GM18868 (cell line): ENCODE results near the gene SEC22B.
"Not testable (repeated sequence)": the region's sequence is repeated elsewhere in the genome, so short reads cannot be mapped to it uniquely, and the experiment has no call there.

Experiments
- ATAC-seq: cut with Tn5 transposase; IDR thresholded peaks from one replicate; pipeline ENCODE4 v1.9.1; 2021; ENCODE audit warnings: mild to moderate bottlenecking, moderate library complexity; ENCODE audit not compliant: unreplicated experiment

SEC22B gene

GRCh38 chr1:120149420-120150059 is 26.8 kb downstream of the SEC22B start:
- peak; percentile 63 for ATAC-seq

GRCh38 chr1:120145806-120146205 is 30.5 kb downstream of the SEC22B start:
- not testable (repeated sequence) for ATAC-seq

GRCh38 chr1:120144626-120145025 is 31.7 kb downstream of the SEC22B start:
- ATAC-seq = not testable (repeated sequence)

DNA sequence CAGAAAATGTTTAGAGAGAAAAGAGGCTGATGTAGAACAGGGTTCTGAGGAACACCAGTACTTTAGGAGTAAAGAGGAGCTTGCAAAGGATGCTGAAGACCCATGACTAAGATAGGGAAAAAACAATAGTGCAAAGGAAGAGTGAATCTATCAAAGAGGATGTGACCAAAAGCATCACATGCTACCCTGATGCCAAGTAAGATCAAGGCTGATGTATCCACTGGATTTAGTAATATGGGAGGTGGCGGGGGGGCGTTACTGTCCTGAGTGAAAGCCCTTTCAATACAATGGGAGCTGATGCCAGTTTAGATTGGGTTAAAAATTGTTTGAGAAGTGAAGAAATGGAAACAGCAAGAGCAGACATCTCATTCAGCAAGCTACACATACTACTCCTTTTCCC is 32.2 kb downstream of the SEC22B start:
- ATAC-seq = not testable (repeated sequence)

- ATAC-seq = not testable (repeated sequence)
Observed at GRCh38 chr1:120143334-120143733, 33.0 kb downstream of the SEC22B start.

DNA sequence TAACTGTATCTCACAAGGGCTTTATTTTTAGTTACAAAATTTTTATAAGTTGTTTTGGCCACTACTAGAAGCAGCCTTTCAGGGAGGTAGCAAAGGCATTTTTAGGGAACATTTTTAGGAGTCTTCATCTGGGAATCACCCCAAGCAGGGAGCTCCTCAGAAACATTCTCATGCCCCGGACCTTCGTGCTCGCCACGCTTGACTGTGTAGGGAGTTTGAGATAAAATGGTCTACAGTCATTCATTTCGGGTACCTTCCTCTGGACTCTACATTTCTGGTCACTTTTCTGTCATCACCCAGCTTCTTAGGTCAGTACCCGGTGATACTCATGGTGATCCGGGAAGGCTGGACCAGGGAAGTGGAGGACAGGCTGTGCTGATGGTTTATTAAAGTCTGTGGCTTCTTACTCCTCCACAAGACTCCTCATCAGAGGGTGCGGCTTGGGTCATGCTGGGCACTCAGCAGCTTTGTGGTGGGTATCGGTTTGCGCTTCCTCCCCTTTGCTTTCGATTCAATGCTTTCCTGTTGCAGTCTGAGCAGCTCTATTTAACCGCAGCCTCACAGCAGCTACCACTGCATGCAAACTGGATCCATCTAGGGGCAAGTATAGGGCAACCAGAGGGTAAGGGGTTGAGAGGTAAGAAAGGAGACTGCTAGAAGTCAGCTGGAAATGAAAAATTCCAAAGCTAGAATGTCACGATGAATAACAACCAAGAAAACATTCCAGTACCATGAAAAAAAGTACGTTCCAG is 33.6 kb downstream of the SEC22B start:
- ATAC-seq = peak; percentile 99

DNA sequence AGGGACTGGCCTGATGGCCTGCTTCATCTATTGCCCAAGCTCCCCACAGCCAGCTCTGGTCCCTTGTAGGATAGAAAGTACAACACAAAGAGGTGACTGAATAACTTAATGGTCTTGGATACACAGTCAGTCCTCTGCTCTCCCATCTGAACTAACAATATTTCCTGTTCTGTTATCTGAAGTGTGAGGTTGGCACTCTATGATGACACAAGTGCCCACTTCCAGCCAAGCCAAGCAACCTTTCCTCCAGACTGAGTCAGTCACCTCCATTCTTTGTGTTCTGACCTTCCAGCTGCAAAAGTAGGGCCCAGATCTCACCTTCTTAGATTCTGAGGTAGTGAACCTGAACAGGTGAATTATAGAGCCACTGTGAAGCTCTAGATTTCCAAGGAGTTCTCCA is 34.5 kb downstream of the SEC22B start:
- not testable (repeated sequence) for ATAC-seq

DNA sequence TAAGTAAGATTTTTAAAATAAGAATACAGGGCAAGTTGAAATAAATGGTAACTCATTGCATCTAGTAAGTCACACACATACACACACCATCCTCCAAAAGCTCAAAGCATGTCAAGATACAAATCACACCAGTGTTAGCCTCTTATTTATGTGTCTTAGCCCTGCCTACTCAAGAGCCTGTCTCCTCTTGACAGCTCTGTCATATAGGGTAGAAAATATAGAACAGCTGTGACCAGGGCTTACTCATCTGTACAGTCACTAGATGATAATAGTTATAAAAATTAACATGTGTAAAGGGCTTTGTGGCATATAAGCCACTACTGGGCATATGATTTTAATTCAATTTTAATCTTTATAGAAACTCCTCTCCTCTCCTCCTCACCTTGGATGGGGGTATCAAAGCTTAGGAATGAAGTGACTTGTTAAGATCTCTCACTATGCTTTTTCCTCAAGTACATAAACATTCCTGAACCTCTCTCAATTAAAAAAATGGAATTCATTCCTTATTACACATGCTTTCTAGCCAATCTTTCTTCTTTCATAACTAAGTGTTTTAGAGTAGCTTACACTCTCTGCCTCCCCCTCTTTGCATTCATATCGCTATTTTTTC is 35.6 kb downstream of the SEC22B start:
- not testable (repeated sequence) for ATAC-seq

DNA sequence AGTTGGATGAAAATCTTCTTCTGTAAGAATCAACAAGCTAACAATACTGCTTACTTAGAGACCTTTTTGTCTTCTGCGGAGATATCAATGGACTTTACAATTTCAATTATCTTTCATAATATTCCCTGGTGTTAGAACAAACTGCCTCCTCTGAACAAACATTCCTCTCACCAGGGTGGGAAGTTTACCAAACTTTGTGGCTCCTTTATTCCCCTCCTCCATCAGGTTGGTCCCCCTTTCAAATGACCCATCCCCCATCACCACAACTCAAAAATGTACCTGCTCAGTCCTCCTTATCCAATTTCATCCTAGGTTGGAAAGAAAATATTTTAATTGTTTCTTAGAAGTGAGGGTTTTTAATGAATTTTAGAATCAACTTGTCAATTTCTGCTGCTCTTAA is 40.2 kb downstream of the SEC22B start:
- not testable (repeated sequence) for ATAC-seq

DNA sequence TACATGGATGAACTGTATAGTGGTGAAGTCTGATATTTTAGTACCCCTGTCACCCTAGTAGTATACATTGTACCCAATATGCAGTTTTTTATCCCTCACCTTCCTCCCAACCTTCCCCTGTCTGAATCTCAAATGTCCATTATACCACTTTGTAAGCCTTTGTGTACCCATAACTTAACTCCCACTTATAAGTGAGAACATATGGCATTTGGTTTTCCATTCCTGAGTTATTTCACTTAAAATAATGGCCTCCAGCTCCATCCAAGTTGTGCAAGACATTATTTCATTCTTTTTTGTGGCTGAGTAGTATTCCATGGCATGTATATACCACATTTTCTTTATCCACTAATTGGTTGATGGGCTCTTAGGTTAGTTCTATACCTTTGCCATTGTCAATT is 42.4 kb downstream of the SEC22B start:
- ATAC-seq = not testable (repeated sequence)

DNA sequence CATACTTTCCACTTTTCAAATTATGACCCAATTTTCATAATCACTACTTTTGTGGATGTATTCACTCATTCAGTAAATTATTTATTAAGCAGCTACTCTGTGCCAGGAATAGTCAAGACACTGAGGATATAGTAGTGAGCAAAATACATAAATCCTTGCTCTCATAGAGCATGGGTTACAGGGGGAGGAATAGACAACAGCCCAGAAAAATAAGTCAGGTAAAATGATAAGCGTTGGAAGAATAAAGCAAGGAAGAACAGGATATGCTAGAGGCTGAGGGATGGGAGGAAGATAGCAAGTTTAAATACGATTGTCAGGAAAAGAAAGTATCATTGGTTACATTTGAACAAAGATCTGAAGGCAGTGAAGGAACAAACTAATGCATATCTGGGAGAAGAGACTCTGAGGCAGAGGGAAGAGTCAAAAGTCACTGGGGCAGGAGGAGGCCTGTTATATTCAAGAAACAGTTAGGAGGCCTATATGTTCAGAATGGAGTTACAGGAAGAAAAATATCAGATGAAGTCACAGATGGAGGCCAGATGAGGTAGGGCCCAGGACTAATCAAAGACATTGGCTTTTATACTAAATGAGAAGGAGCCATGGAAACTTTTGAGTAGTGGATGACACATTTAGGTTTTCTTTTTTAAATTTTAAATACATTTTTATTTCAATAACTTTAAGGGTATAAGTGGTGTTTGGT is 42.9 kb downstream of the SEC22B start:
- no peak for ATAC-seq

DNA sequence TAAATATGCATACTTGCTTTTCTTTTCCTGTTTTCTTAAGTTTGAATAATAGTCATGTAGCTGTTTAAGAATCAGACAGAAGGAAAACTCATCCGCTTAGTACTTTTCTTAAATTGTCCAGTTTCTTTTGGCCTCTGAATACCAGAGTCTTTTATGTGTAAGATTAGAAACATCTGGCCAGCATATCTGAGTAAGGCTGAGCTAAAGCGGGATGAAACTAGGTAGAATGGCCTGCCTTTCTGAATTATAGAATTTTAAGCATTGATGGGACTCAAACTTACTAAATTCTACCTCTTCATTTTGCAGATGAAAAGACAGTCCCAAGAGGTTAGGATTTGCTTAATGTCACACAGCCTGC is 43.9 kb downstream of the SEC22B start:
- ATAC-seq = not testable (repeated sequence)

GRCh38 chr1:120131611-120132405 is 44.5 kb downstream of the SEC22B start:
- peak; percentile 74 for ATAC-seq

GRCh38 chr1:120127921-120128320 is 48.4 kb downstream of the SEC22B start:
- ATAC-seq = not testable (repeated sequence)

DNA sequence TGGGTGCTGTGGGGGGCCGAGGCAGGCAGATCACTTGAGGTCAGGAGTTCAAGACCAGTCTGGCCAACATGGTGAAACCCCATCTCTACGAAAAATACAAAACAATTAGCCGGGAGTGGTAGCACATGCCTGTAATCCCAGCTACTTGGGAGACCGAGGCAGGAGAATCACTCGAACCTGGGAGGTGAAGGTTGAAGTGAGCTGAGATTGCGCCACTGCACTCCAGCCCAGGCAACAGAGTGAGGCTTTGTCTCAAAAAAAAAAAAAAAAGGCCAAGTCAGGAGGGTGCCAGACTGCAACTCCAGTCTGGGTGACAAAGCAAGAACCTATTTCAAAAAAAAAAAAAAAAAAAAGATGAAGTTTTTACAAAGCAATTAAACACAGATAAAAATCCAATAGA is 50.1 kb downstream of the SEC22B start:
- not testable (repeated sequence) for ATAC-seq

DNA sequence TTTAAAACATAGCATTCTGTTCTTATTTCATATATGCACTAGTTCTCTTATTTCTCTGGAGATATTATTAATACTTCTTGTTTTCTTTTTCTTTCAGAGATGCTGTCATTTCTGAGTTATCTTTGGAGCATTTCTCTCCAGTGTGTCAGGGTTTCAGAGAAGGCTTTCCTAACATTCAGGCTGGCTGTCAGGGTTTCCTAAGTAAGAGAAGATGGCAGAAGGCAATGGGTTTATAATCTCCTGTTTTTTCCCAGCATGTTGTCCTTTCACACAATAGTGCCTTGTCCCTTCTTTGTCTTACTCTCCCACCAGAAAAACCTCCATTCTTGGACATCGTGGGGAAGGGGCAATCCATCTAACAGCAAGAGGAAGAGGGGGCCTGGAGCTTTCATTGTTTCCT is 51.7 kb downstream of the SEC22B start:
- not testable (repeated sequence) for ATAC-seq

DNA sequence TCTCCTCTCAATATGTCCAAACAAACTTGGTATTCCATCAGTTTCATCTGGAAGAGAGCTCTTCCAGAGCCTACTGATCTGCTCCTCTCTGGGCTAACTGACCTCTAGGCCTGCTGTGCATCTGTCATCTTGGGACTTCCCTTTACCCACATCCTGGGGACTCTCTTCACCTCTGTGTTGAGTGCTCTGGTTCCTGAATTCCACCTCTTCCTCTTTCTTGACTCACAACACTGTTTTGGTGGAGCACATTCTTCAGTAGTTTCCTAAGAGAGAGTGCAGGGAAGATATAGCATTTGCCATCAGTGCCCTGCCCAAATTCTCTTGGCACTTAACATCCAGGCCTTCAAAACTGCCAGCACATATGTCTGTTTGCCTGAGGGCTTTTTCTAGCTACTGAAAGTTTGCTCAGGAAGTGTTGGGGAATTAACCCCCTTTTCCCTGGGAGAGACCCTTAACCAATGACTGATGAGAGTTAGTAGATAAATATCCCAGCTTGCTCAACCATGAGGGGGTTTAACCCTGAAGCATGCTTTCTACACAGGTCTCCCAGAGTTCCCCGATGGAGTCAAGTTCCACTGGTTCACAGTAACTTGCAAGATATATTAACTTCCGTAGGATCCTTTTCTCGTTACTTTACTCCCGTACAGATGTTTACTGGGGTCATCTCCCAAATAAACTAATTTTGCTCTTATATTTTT is 52.4 kb downstream of the SEC22B start:
- ATAC-seq = peak; percentile 45

DNA sequence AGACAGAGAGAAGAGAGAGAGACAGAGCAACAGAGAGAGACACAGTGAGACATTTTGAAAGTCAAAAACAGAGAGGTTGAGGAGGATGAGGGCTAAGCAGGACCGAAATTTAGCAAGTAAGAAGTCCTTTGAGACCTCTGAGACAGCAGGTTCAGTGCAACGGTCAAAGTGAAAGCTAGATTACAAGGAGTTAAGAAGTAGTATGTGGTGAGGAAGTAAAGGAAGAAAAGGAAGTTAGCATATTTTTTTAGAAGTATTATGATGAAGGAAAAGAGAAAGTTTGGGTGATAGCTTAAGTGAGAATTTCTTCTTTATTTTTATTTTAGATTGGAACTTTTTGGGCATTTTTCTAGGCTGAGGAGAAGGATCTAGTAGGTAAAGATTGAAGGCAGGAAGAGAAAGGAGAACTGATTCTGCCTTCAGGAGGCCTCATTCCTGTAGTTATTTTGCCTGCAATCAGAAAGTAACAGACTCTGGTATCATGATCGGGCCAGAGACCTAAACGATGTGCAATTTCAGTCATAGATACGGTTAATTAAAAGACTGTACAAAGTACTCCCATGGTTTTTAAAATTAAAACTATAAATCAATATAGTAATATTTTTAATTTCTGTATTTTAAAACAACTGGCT is 53.9 kb downstream of the SEC22B start:
- peak; percentile 69 for ATAC-seq

DNA sequence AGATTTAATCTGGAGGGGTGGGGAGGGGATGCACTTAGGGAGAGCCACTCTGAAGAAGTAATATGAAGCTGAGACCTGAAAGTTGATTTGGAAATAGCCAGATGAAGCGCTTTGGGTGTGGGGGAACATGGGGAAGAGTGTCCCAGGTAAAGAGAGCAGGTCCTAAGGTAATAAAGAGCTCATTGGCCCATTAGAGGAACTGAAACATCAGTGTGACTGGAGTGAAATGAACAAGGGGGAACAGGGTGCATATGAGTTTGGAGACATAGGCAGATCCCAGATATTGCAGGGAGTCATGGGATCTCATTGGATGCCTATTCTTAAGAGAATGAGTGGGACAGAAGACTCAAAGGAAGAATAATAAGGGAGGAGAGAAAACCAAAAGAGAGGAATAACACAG is 54.5 kb downstream of the SEC22B start:
- not testable (repeated sequence) for ATAC-seq

DNA sequence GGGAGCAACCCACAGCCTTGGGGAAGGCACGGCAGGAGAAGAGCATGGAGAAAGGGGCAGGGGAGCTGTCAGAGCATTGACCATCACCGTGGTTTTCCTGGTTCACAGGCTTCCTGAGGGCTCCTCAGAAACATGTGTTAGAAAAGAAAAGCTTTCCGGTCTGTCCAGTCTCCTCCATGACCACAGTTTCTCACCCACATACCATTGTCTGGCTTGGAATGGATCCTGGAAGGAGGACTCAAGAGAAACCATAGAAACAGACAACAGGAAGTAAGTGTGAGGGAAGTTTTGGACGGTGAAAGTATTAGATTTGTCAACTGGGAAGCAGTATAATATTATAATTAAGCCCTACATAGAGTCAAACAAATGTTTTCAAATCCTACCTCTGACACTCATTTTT is 55.8 kb downstream of the SEC22B start:
- ATAC-seq = not testable (repeated sequence)
